HG03378 (cell line): ENCODE measurements around the gene MARK3.

Source experiments
- ATAC-seq: cut with Tn5 transposase; IDR thresholded peaks from one replicate; pipeline ENCODE4 v1.9.1; 2021; ENCODE audit warnings: mild to moderate bottlenecking, moderate library complexity; ENCODE audit not compliant: unreplicated experiment

The MARK3 gene

DNA sequence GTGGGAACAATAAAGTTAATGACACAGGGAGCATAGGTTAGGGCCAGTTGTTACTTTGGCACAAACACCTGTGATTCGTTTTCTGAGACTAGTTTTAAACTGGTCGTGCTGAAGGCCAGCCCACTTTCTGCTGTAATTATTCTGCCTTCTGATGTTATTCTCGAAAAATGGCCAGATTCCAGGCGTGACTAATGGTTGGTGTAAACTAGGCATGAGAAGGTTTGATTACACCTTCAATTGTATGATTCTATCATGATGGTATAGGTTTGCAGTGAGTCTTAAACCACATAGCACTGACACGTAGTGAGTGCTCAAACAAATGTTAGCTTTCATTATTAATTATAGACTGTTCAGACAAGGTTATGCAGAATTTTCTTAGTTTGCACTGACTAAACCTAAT is 98.4 kb downstream of the MARK3 start:
- no peak for ATAC-seq

GRCh38 chr14:103485504-103485903 is 100.3 kb downstream of the MARK3 start:
- no peak for ATAC-seq

- ATAC-seq = no peak
These were observed 102.9 kb downstream of the MARK3 start for GRCh38 chr14:103488071-103488470.

DNA sequence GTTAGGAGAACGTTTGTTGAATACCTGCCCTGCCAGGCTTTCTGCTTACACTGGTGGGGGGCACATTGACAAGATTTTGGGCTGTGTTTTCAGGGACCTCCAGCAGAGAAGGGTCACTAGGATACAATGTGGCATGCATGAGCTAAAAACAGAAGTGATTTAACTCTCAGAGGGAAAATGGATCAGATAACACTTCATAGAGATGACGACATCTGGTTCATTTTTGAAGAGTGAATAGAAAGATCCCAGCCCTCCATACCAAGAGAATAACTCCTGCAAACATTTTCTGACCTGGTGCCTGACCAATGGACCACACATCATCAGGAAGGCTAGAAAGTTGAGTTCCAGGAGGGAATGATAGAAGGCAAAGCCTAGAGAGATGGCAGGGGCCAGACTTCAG is 103.7 kb downstream of the MARK3 start:
- ATAC-seq = no peak

GRCh38 chr14:103489621-103490020 is 104.4 kb downstream of the MARK3 start:
- ATAC-seq = no peak

DNA sequence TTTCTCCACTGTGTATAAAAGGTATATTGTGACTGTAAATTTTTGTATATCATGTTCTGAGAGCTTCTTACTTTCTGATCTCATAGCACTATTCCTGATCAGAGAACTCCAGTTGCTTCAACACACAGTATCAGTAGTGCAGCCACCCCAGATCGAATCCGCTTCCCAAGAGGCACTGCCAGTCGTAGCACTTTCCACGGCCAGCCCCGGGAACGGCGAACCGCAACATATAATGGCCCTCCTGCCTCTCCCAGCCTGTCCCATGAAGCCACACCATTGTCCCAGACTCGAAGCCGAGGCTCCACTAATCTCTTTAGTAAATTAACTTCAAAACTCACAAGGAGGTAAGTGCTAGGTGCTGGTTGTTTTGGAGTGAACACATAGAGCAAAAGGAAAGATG is 106.5 kb downstream of the MARK3 start:
- no peak for ATAC-seq

DNA sequence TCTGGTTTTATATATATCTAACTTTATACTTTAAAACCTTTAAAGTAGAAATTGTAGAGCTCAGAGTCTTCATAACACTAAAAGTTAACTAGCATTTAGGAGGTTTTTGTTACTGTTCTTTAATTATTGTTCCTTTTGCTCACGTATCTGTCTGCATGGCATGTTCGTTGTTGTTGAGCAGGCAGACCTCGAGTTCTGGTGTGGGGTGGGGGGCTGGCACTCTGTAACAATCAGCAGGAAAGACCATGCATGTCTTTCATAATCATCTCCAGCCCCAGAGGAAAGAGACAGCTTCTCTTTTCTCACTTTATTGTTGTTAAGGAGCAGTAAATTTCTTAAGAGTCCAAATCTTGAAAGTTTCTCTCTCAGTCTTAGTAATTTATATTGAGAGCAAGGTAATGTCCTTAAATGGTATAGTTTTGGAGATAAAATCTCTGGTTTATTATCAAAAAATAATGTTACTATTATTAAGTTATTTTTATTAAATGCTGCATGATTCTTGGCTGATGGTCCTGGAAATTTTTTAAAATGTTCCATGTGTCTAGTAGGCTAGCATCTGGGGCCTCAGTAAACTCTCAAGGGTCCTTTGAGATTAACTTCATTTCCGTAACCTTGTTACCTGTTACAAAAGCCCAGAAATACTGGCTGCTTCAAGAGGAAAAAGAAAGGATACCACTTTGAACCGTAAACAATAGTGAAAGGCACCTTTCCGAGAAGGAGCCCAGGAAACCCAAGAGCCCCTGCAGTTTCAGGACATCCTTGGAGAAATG is 107.1 kb downstream of the MARK3 start:
- ATAC-seq = no peak

- no peak for ATAC-seq
These were observed 110.6 kb downstream of the MARK3 start for GRCh38 chr14:103495854-103496253.

- ATAC-seq = no peak
These were observed 111.6 kb downstream of the MARK3 start for GRCh38 chr14:103496776-103497175.

DNA sequence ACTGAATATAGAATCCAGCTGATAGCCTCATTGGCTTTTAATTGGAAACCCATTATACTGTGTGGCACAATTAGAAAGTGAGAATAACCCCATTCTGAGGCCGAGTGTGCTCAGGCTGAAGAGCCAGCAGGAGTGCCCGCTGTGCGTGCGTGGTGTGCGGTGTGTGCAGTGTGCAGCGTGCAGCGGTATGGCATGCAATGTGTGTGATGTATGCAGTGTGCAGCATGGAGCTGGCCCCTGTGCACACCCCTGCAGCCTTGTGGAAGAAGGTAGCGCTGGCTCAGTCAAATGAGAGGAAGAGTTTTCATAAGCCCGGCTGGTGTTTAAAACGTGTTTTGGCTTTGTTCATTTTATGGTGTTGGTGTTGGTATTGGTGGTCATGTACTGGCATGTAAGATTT is 114.5 kb downstream of the MARK3 start:
- ATAC-seq = no peak

GRCh38 chr14:103500148-103500990 is 115.2 kb downstream of the MARK3 start:
- ATAC-seq = no peak

- no peak for ATAC-seq
These were observed 116.0 kb downstream of the MARK3 start for GRCh38 chr14:103501041-103501870.

DNA sequence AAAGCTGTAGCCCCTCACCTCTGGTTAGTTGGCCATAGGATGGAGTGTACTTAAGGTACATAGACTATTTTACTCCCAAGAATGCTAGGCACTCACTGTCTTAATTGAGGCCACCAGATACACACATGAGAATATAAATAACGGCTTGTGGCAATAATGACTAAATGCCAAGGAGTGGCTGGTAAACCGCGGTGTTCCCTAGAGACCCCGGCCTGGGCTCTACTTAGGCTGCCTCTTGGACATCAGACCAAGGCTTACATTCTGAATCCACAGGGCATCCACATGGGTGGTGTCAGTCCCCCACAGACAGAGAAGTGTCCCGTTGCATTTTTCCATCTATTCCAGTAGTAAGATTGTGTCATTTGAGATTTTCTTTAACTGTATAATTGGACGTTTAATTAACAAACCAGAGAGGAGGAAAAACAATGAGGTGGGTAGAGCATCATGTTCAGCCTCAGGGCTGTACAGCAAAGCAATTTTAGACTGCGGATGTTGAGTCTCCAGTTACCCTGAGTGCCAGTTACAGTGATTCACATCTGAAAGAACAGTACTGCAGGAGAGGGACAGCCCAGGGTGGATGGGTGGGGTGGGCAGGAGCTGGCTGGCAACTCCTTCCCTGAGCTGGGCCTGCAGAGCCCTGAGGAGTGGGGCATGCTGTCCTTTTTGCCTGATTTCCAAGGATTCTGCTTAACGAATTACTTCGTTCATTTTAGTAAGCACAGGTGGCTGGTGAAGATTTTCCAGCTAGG is 116.9 kb downstream of the MARK3 start:
- no peak for ATAC-seq

DNA sequence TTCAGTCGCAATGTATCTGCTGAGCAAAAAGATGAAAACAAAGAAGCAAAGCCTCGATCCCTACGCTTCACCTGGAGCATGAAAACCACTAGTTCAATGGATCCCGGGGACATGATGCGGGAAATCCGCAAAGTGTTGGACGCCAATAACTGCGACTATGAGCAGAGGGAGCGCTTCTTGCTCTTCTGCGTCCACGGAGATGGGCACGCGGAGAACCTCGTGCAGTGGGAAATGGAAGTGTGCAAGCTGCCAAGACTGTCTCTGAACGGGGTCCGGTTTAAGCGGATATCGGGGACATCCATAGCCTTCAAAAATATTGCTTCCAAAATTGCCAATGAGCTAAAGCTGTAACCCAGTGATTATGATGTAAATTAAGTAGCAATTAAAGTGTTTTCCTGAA is 117.7 kb downstream of the MARK3 start:
- no peak for ATAC-seq

DNA sequence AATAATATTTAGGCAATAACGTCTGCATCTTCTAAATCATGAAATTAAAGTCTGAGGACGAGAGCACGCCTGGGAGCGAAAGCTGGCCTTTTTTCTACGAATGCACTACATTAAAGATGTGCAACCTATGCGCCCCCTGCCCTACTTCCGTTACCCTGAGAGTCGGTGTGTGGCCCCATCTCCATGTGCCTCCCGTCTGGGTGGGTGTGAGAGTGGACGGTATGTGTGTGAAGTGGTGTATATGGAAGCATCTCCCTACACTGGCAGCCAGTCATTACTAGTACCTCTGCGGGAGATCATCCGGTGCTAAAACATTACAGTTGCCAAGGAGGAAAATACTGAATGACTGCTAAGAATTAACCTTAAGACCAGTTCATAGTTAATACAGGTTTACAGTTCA is 118.1 kb downstream of the MARK3 start:
- ATAC-seq = no peak

GRCh38 chr14:103504991-103505565 is 119.9 kb downstream of the MARK3 start:
- no peak for ATAC-seq

DNA sequence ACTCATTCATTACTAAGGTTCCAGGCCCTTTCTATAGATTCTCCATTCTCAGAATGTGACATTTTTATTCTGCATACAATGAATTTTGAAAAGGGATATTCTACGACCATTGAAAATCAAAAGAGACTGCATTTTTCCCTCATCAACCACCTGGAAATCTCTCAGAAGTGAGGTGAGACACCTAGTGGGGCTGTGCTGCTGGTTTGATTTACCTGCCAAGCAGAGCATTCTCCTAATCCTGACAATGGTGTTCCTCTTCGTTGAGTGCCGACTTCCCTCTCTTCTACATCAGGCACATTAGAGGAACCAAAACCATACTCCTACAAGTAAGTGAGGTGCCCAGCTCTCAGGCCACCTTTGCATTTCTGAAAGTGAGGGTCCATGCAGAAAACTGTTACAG is 122.5 kb downstream of the MARK3 start:
- no peak for ATAC-seq

DNA sequence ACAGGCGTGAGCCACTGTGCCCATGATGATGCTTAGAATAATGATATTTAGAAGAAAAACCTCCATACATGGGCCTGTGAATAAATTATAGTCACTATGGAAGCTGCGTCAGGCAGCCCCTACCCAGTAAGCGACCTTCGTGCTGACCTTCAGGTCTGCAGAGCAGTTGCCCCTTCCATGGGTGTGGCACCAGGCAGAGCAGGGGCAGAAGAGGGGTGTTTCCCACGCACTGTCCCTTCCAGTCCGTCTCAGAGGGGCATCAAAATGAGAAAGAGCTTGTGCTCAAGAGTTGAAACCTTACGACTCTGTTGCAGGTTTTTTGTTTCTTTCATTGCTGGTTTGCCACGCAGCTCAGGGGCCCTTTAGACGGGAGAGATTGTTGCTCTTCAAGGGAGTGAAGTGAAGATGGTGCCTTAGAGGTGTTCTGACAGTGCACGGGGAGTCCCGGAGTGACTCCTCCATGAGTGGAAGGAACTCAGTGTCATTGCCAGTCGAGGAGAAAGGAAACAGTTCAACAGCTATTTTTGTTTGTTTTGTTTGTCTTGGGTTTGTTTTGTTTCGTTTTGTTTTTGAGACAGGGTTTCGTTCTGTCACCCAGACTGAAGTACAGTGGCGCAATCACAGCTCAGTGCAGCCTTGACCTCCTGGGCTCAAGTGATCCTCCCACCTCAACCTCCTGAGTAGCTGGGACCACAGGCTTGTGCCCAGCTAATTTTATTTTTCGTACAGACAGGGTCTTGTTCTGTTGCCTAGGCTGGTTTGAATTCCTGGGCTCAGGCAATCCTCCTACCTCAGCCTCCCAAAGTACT is 123.5 kb downstream of the MARK3 start:
- ATAC-seq = no peak
